ENCODE results near the gene ATG9A. TPM values are rescaled to one million over a fixed set of nuclear protein-coding genes. Genes with fewer than 3 reads are reported as not detected.

ATG9A gene
- total and polyA plus RNA-seq, 2 experiments from 2014 or later = 75.1 to 85.0 TPM

- no peaks in the 10 kb centered on the region for H3K9me3 ChIP-seq (ENCODE audit: low read depth)
- peaks cover 12% of the 10 kb centered on the region for H3K4me1 ChIP-seq (ENCODE audit: low read depth)
- H3K36me3 ChIP-seq = no peaks in the 10 kb centered on the region
- H3K27me3 ChIP-seq = peaks cover 76% of the 10 kb centered on the region
- TF ChIP-seq, protein P1, sequence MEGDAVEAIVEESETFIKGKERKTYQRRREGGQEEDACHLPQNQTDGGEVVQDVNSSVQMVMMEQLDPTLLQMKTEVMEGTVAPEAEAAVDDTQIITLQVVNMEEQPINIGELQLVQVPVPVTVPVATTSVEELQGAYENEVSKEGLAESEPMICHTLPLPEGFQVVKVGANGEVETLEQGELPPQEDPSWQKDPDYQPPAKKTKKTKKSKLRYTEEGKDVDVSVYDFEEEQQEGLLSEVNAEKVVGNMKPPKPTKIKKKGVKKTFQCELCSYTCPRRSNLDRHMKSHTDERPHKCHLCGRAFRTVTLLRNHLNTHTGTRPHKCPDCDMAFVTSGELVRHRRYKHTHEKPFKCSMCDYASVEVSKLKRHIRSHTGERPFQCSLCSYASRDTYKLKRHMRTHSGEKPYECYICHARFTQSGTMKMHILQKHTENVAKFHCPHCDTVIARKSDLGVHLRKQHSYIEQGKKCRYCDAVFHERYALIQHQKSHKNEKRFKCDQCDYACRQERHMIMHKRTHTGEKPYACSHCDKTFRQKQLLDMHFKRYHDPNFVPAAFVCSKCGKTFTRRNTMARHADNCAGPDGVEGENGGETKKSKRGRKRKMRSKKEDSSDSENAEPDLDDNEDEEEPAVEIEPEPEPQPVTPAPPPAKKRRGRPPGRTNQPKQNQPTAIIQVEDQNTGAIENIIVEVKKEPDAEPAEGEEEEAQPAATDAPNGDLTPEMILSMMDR (IDR thresholded peaks at IDR 0.05; ENCODE audit: low read depth, low read length) = no peak
- H3K4me3 ChIP-seq = peak within 1 kb of the TSS; percentile 33
- DNase-seq (ENCODE audit: low read depth in 1 of 2, low spot score in 1 of 2) = peak; percentile 62 to 63
- H3K27ac ChIP-seq = no peak within 1 kb of the TSS
Observed at GRCh38 chr2:219253753-219254589, 24.5 kb upstream of the ATG9A start, which contains the start of gene TUBA4A. TSS of gene TUBA4A (minus strand) at chr2:219253918. CDS start at chr2:219253858, 60 bp downstream.

GRCh38 chr2:219252900-219253752, 23.7 kb upstream of the ATG9A start, which contains the start of gene TUBA4B:
TSS of gene TUBA4B (plus strand) at chr2:219253243. CDS start at chr2:219253408, 165 bp downstream.
- H3K27me3 ChIP-seq = peaks cover 69% of the 10 kb centered on the region
- H3K4me1 ChIP-seq (ENCODE audit: low read depth) = peaks cover 12% of the 10 kb centered on the region
- H3K4me3 ChIP-seq = peak within 1 kb of the TSS; percentile 33
- no peak within 1 kb of the TSS for H3K27ac ChIP-seq
- H3K36me3 ChIP-seq = no peaks in the 10 kb centered on the region
- no peak for DNase-seq (ENCODE audit: low read depth in 1 of 2, low spot score in 1 of 2)
- TF ChIP-seq, protein P1 (IDR thresholded peaks at IDR 0.05; ENCODE audit: low read depth, low read length) = no peak
- H3K9me3 ChIP-seq (ENCODE audit: low read depth) = no peaks in the 10 kb centered on the region

- no peak overlapping the region for H3K4me3 ChIP-seq
- H3K4me1 ChIP-seq (ENCODE audit: low read depth) = peaks cover 12% of the 10 kb centered on the region
- no peaks in the 10 kb centered on the region for H3K9me3 ChIP-seq (ENCODE audit: low read depth)
- H3K27ac ChIP-seq = no peak overlapping the region
- peaks cover 64% of the 10 kb centered on the region for H3K27me3 ChIP-seq
- DNase-seq (ENCODE audit: low read depth in 1 of 2, low spot score in 1 of 2) = no peak
- TF ChIP-seq, protein P1 (IDR thresholded peaks at IDR 0.05; ENCODE audit: low read depth, low read length) = no peak
- no peaks in the 10 kb centered on the region for H3K36me3 ChIP-seq
Observed at GRCh38 chr2:219252570-219252899, 23.1 kb upstream of the ATG9A start.

- H3K9me3 ChIP-seq (ENCODE audit: low read depth) = no peaks in the 10 kb centered on the region
- TF ChIP-seq, protein P1 (IDR thresholded peaks at IDR 0.05; ENCODE audit: low read depth, low read length) = no peak
- peaks cover 12% of the 10 kb centered on the region for H3K4me1 ChIP-seq (ENCODE audit: low read depth)
- no peak overlapping the region for H3K27ac ChIP-seq
- H3K36me3 ChIP-seq = no peaks in the 10 kb centered on the region
- peaks cover 59% of the 10 kb centered on the region for H3K27me3 ChIP-seq
- H3K4me3 ChIP-seq = no peak overlapping the region
- no peak for DNase-seq (ENCODE audit: low read depth in 1 of 2, low spot score in 1 of 2)
Observed at GRCh38 chr2:219252084-219252483, 22.6 kb upstream of the ATG9A start.

GRCh38 chr2:219251656-219252055, 22.2 kb upstream of the ATG9A start:
- Histone ChIP-seq H3K4me3 (no peak overlapping the region), H3K4me1 (ENCODE audit: low read depth) (peaks cover 12% of the 10 kb centered on the region), H3K36me3 (no peaks in the 10 kb centered on the region), H3K27ac (no peak overlapping the region), H3K9me3 (ENCODE audit: low read depth) (no peaks in the 10 kb centered on the region), H3K27me3 (peaks cover 55% of the 10 kb centered on the region)
- TF ChIP-seq, protein P1 (IDR thresholded peaks at IDR 0.05; ENCODE audit: low read depth, low read length) = no peak
- no peak for DNase-seq (ENCODE audit: low read depth in 1 of 2, low spot score in 1 of 2)

Data from cardiac muscle cell (in vitro differentiated cells and primary cell).